Pancreas (tissue), 10 donors: ENCODE results near the gene PPIA. TPM values are rescaled to one million over a fixed set of nuclear protein-coding genes. Genes with fewer than 3 reads are reported as not detected.

Experiments
- ATAC-seq, 4 donors: fragments of 200-7000 bp; cut with Tn5 transposase; one replicate each; pipeline versions ENCODE4 v1.8.0 to v1.9.1; 2020; ENCODE audit warnings: mild to moderate bottlenecking in 4 of 4, moderate library complexity in 4 of 4
- DNase-seq, 6 donors: peaks; one replicate each; pipeline ENCODE4 v3.0.0-alpha.2; 2020
- FAIRE-seq: peaks from 2 replicates; lab custom pipeline; 2012; peaks lifted over from hg19 to GRCh38; lab: Jason Lieb, UNC
- H3K27ac ChIP-seq, 4 donors: fragments of 200-600 bp; sonication (generic); 1 replicate in 3 of 4; 2 replicates in 1 of 4; pipeline versions ENCODE4 v1.5.0 to v1.8.0; 2020
- H3K27me3 ChIP-seq, 4 donors: fragments of 200-600 bp; one replicate each; pipeline ENCODE4 v1.8.0; 2021
- H3K36me3 ChIP-seq, 3 donors: fragments of 200-600 bp; sonication (generic) in 1 of 3; one replicate each; pipeline versions ENCODE4 v1.5.0 to v1.8.0; 2020 to 2021
- H3K4me1 ChIP-seq, 3 donors: fragments of 200-600 bp; one replicate each; pipeline ENCODE4 v1.8.0; 2021
- H3K4me3 ChIP-seq, 4 donors: fragments of 200-600 bp; sonication (generic) in 2 of 4; one replicate each; pipeline versions ENCODE4 v1.5.0 to v1.8.0; 2020 to 2021
- H3K9me3 ChIP-seq, 4 donors: fragments of 200-600 bp; one replicate each; pipeline ENCODE4 v1.8.0; 2021
- WGBS, 2 donors: extraction: QIAGEN DNeasy Blood & Tissue Kit; methylation state at CpG; one replicate each; pipeline ENCODE4 v1.1.7; 2013; 5-methylcytosine and 5-hydroxymethylcytosine counted together
- intact Hi-C, 3 donors: fragments of 100-400 bp; cut with DNase I; formaldehyde crosslinking; loops; one replicate each; pipeline versions ENCODE4 v1.11.1 to v1.14.2; 2022
- polyA plus RNA-seq, 2 donors: library from polyadenylated mRNA; stranded (reverse); fragments of 200-250 nt; gene quantifications; one replicate each; pipeline ENCODE4 v1.2.3, GENCODE V29; 2013
- total RNA-seq, 6 donors: library from RNA; stranded (reverse); fragmentation: NEBNext Ultra II Directional in 4 of 6; extraction: Animal tissue kit (Norgen Biotek cat#: 25700) in 4 of 6; gene quantifications; one replicate each; pipeline versions ENCODE4 v1.2.1 to v1.2.4, GENCODE V29; 2021 to 2023
- TF ChIP-seq, protein P1 (sequence below), 4 donors: fragments of 200-600 bp; sonication (generic) in 3 of 4; IDR thresholded peaks; one replicate each; pipeline versions ENCODE4 v1.5.0 to v1.8.0; 2021; ENCODE audit warnings: antibody characterized with exemption in 4 of 4
- donor health status: healthy with polysubstance abuse.
- donor health status: DM: no; HTN: no; CAD: no; lungs with moderate emphysema.
- donor health status: DM: no; HTN: no; CAD: no.
- donor health status: control.
- donor health status: control.
- donor health status: Bipolar disorder and iron deficiency.
- donor health status: DM: yes; HTN: yes; CAD: no.
- donor health status: DM: no; HTN: no; CAD: no.
- donor health status: DM: no; HTN: no; CAD: no.
- donor health status: DM: yes; HTN: yes; CAD: no.

Gene PPIA
- total and polyA plus RNA-seq, 8 donors: 281 to 1,024 (median 522) TPM

DNA sequence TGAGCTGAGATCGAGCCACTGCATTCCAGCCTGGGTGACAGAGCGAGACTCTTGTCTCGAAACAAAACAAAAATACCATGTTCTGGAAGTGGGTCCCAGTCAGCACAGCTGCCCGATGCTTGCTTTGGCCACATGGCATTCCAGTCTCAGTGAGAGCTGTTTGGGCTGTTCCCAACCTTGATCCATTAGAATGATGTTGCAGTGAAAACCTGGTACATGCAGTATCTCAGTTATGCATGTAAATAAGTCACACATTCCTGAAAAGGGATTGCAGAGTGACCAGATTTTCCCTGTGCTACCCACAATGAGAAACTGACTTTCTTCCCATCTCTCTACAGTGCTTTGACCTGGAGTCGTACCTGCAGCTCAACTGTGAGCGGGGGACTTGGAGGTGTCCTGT is 32.4 kb upstream of the PPIA start:
- H3K9me3 ChIP-seq: no peaks in the 10 kb centered on the region
- no peaks in the 10 kb centered on the region for H3K27me3 ChIP-seq
- 96% methylated on average over 6 of the region's 6 CpGs for WGBS, 2 donors
- ATAC-seq: no peak
- no peak for DNase-seq
- no peak for FAIRE-seq
- H3K27ac ChIP-seq: no peak overlapping the region
- TF ChIP-seq, protein P1, sequence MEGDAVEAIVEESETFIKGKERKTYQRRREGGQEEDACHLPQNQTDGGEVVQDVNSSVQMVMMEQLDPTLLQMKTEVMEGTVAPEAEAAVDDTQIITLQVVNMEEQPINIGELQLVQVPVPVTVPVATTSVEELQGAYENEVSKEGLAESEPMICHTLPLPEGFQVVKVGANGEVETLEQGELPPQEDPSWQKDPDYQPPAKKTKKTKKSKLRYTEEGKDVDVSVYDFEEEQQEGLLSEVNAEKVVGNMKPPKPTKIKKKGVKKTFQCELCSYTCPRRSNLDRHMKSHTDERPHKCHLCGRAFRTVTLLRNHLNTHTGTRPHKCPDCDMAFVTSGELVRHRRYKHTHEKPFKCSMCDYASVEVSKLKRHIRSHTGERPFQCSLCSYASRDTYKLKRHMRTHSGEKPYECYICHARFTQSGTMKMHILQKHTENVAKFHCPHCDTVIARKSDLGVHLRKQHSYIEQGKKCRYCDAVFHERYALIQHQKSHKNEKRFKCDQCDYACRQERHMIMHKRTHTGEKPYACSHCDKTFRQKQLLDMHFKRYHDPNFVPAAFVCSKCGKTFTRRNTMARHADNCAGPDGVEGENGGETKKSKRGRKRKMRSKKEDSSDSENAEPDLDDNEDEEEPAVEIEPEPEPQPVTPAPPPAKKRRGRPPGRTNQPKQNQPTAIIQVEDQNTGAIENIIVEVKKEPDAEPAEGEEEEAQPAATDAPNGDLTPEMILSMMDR (IDR thresholded peaks at IDR 0.05): no peak
- peaks cover 3 to 77% (median 30%) of the 10 kb centered on the region in 3 donors for H3K36me3 ChIP-seq
- intact Hi-C loops: no loop called here
- H3K4me3 ChIP-seq: no peak overlapping the region
- H3K4me1 ChIP-seq: peaks cover 10 to 20% (median 12%) of the 10 kb centered on the region in 3 donors

DNA sequence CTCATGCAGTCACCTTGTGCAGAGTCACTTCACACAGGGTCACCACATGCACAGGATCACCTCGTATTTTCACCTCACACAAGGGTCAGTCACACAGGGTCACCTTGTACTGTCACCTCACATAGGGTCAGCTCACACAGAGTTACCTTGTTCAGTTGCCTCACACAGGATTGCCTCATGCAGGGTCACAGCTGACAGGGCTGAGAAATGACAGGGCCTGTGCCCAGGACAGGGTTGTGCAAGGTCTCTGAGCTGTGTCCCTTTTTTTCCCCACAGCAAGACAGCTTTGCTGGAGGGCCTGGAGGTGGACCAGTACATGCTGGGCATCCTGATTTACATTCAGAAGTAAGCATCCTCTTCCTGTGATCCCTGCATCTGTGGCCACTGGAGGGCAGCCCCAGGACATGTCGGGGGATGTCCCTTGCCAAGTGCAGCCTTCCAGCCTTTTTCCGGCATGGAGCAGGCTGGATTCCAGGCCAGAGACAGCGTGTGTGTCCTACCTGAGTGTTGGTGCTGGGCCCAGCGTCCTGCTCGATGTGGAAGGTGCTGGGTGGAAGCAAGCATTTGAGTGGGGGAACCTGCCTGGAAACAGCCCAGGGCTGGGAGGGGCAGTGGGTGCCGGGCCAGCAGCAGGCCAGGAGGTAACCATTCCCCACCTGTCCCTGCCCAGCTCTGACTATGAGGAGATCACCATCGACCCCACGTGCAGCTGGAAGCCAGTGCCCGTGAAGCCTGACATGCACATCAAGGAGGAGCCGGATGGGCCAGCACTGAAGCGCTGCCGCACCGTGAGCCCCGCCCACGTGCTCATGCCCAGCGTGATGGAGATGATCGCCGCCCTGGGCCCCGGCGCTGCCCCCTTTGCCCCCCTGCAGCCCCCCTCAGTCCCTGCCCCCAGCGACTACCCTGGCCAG is 31.6 kb upstream of the PPIA start:
- ATAC-seq (no peak), DNase-seq (peak in 2 of 6 donors; percentile 37 to 64), FAIRE-seq (no peak)
- intact Hi-C loops: no loop called here
- H3K4me1 ChIP-seq: peaks cover 10 to 28% (median 12%) of the 10 kb centered on the region in 3 donors
- TF ChIP-seq, protein P1 (IDR thresholded peaks at IDR 0.05): no peak
- H3K36me3 ChIP-seq: peaks cover 3 to 69% (median 30%) of the 10 kb centered on the region in 3 donors
- H3K4me3 ChIP-seq: no peak overlapping the region
- H3K27ac ChIP-seq: no peak overlapping the region
- no peaks in the 10 kb centered on the region for H3K9me3 ChIP-seq
- H3K27me3 ChIP-seq: no peaks in the 10 kb centered on the region
- WGBS, 2 donors: 67 to 78% methylated on average over 22 of the region's 22 CpGs

DNA sequence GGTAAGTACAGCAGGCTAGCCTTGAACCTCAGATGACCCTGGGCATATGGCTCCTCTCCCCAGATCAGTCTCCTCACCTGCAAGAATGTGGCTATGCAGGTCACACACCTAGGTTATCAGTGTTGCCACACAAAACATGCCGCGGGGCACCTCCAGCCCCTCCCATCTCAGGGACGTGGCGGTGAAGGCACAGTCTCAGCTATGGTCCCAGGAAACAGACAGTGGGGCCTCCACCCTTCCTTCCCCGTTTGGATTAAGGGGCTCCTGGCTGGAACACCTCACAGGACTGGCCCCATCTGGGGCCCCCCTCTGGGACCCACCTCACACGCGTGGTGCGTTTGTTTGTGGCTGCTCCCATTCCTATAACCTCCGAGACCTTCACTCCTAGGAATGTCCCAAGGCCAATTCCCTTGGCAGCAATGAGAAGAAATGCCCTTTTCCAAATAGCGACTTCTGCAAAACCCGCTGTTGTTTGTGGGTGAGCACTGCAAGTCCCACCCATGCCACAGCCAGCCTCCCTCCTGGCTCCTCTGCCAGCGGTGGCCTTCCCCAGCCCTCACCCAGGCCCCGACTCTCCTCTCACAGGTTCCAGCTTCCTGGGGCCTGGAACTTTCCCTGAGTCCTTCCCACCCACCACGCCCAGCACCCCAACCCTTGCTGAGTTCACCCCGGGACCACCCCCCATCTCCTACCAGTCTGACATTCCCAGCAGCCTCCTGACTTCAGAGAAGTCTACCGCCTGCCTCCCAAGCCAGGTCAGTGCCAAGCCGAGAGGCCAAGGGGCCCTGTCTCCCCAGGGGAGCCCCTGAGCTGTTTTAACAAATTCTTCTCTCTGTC is 30.7 kb upstream of the PPIA start:
- Histone ChIP-seq H3K4me1 (peaks cover 10 to 36% (median 12%) of the 10 kb centered on the region in 3 donors), H3K27me3 (no peaks in the 10 kb centered on the region), H3K27ac (no peak overlapping the region), H3K4me3 (no peak overlapping the region), H3K9me3 (no peaks in the 10 kb centered on the region), H3K36me3 (peaks cover 3 to 61% (median 30%) of the 10 kb centered on the region in 3 donors)
- DNase-seq (peak in 1 of 6 donors; percentile 49), FAIRE-seq (no peak), ATAC-seq (peak in 1 of 4 donors; percentile 3)
- TF ChIP-seq, protein P1 (IDR thresholded peaks at IDR 0.05): no peak
- intact Hi-C loops: no loop called here
- 64 to 70% methylated on average over 17 of the region's 17 CpGs for WGBS, 2 donors

DNA sequence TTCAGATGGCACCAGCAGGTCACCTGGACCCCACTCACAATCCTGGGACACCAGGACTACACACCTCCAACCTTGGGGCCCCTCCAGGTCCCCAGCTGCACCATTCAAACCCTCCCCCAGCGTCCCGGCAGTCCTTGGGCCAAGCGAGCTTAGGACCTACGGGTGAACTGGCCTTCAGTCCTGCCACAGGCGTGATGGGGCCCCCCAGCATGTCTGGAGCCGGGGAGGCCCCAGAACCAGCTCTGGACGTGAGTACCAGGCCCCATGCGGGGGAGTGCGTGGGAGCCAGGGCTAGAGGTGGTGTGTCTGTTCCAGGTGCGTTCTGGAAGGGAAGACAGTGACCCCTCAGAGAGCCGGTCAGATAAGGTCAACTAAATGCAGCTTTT is 30.1 kb upstream of the PPIA start:
- Histone ChIP-seq H3K36me3 (peaks cover 3 to 56% (median 30%) of the 10 kb centered on the region in 3 donors), H3K9me3 (no peaks in the 10 kb centered on the region), H3K4me3 (no peak overlapping the region), H3K27ac (no peak overlapping the region), H3K27me3 (no peaks in the 10 kb centered on the region), H3K4me1 (peaks cover 10 to 36% (median 12%) of the 10 kb centered on the region in 3 donors)
- FAIRE-seq: no peak
- DNase-seq: peak in 1 of 6 donors; percentile 69
- TF ChIP-seq, protein P1 (IDR thresholded peaks at IDR 0.05): no peak
- ATAC-seq: no peak
- WGBS, 2 donors: 86 to 89% methylated on average over 11 of the region's 11 CpGs
- intact Hi-C loops: no loop called here
